Activated CD4-positive, alpha-beta T cell treated with anti-CD3 and anti-CD28 coated beads, Interleukin-10, Interleukin-2, amounts not matched to agents 100 ng/mL and 50 ng/mL, durations not matched to agents 16 hours and 8 hours (primary cell): Measurements from ENCODE around the gene PGC.

ENCODE experiments used
- DNase-seq: peaks from one replicate; pipeline ENCODE4 v3.0.0-alpha.2; 2020

PGC gene

DNA sequence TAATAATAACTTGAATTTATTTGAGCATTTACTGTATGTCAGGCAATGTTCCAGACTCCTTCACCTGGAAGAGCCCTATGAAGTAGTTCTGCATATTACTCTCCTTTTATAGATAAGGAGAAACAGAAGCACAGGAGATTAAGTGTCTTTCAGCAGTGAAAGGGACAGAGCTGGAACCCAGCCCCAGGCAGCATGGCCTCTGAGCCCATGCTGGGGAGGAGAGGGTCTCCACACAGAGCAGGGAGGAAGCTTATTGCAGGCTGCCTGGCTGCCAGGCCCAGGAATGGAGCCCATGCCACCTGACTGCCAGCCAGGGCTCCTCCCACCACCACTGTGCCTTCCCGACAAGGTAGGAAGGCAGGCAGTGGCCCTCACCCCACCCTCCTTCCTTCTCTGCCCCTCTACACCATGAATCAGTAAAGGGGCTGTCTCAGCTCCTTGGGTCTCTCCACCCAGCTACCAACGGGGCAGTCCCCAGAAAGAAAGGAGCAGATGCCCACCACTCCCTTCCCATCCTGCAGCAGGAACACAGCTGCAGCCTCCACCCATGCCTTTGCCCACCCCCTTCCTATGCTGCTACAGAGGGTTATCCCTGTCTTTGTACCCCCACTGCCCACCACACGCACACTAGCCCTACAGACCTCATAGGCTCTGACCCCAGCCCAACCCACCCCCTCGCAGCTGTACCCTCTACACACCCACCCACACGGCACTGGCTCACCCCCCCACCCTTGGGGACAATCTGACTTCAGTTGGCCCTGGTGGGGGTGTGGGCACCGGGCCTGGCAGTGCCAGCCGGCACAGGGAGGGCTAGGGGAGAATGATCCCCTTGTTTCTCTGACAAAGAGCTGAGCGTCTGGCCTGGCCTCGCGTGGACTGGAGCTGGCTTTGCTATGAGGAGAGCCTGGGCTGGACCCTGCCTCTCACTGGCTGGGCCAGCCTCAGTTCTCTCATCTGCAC is 53.6 kb downstream of the PGC start:
- no peak for DNase-seq

GRCh38 chr6:41692730-41693129 is 54.5 kb downstream of the PGC start:
- no peak for DNase-seq

DNA sequence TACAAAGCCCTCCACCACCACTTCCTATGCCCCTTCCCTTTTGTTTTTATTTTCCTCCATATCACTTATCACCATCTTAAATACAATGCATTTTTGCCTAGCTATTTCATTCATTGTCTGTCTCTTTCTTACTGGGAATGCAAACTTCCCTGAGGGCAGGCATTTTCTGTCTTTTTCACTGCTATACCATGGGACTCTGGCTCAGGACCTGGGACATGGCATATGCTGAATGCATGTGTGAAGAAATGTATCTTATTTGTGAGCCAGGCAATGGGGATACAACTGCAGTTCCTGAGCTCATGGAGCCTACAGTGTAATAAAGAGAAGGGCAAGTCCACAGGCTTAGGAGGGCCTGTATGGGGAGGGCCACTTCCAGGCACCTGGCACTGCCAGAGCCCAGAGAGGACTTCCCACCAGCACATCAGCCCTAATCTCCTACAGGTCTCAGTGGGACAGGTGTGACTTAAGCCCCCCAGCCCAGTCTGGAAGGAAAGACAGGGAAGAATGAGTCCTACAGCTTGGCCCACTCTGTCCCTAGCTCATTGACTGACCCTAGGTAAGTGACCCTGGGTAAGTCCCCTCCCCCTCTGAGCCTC is 55.0 kb downstream of the PGC start:
- DNase-seq = no peak

- DNase-seq = no peak
Observed at GRCh38 chr6:41691426-41692079, 55.6 kb downstream of the PGC start.

DNA sequence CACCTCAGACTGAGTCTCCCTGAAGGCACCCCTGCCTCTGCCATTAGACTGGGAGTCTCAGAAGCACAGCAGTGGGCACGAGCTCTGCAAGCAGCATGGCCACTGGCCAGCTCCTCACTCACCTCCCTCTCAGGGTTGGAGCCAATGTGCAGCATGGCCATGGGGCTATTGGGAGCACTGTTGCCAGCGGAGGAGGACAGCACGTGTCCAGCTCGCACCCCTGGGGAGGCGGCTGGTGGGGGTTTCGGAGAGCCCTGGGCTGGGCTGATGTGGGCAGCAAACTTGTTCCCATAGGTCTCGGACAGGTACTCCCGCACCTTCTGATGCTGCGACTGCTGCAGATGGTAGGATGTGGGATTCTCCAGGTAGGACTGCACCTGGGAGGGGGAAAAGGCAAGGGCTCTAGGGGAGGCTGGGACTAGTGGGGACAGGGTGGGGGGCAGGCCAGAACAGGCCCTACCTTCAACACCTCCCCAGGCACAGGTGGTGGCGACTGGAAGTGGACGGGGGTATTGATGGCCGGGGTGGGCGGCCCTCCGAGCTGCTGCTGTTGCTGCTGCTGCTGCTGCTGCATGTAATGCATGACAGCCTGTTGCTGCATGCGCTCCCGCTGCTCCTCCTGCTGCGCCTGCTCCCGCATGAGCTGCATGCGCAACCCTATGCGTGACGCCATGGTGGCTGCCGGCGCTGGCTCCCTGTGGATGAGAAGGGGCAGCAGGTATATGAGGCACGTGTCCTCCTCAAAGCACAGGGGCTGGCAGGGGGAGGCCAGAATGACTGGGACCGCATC is 56.5 kb downstream of the PGC start:
- DNase-seq = no peak

GRCh38 chr6:41689171-41690008 is 57.8 kb downstream of the PGC start:
- no peak for DNase-seq

DNA sequence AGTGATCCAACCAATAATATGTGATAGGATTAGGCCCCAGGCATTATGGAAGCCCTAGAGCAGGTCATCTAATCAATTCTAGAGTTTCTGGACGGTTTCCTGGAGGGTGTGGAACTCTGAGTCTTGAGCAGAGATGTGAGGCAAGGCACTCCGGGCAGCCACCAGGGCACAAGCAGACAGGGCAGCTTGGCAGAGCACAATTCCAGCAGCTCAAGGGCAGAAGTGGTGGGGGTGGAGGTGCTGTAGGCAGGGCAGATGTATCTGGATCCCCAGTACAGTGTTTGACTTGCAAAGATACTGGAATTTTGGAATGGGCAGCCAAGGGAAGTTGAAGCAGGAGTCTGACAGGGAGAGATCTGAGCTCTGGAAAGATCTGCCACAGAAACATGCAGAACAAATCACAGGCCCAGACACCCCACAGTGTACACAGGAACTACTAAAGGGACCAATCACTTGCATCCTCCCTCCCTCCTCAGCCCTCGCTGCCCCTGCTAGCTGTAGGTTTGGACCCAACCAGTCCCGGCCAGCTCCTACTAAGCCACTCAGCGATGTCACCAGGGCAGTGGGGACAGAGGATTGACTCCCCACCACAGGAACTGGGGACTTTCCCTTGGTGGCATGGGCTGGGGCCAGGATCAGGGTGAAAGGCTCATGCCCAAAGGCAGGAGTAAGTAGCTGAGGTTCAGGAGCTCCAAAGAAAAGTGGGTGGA is 58.8 kb downstream of the PGC start:
- DNase-seq = no peak

DNA sequence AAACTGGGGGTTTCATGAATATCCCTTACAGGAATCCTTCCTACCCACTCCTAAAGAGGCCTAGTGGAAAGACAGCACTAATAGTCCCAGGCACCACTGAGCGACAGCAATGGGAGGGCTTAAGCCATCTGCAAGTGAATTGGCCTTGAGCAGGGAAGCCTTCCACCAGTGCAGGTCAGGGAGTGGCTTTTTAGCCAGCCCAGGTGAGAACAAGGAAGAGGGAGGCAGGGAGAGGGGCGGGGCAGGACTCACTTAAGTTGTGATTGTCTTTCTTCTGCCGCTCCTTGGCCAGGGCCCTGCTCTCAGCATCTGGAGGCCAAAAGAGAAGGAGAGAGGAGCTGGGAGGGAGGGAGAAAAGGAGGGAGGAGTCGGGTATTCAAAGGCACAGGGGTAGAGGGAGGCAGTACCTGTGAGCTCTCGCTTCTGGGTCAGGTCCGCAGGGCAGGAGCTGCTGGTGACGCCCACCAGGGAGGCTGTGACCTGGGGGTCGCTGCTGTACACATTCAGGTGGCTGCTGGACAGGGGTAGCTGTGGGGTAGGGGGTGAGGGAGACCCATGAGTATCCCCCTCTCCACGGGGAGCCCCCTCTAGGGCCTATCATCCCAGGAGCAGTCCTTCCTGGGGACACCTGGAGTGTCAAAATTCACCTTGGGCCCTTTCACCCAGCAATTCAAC is 59.6 kb downstream of the PGC start:
- no peak for DNase-seq
